Endodermal cell (in vitro differentiated cells): ENCODE results near the gene TNFSF12. TPM values are rescaled to one million over a fixed set of nuclear protein-coding genes. Genes with fewer than 3 reads are reported as not detected.

ENCODE experiments used
- DNase-seq: peaks from one replicate; pipeline ENCODE4 v3.0.0-alpha.2; 2017
- H3K27ac ChIP-seq: 2 replicates; pipeline ENCODE4 v1.5.1; 2013; ENCODE audit warnings: mild to moderate bottlenecking, low read depth, low read length, moderate library complexity
- H3K27me3 ChIP-seq: 2 replicates; pipeline ENCODE4 v1.6.1; 2013; ENCODE audit warnings: mild to moderate bottlenecking, low read length, moderate library complexity; ENCODE audit not compliant: insufficient read depth, control insufficient read depth, poor library complexity, severe bottlenecking
- H3K36me3 ChIP-seq: 2 replicates; pipeline ENCODE4 v1.7.0; 2013; ENCODE audit warnings: mild to moderate bottlenecking, low read length, moderate library complexity; ENCODE audit not compliant: control insufficient read depth, insufficient read depth
- H3K4me1 ChIP-seq: one replicate; pipeline ENCODE4 v1.7.0; 2013; ENCODE audit warnings: low read length; ENCODE audit not compliant: control insufficient read depth, insufficient read depth
- H3K4me3 ChIP-seq: 2 replicates; pipeline ENCODE4 v1.5.1; 2013; ENCODE audit warnings: mild to moderate bottlenecking, low read length, moderate library complexity
- H3K9ac ChIP-seq: 2 replicates; pipeline ENCODE4 v1.6.1; 2013; ENCODE audit warnings: mild to moderate bottlenecking, low read length, moderate library complexity; ENCODE audit not compliant: poor library complexity, severe bottlenecking; ENCODE audit errors: extremely low read depth
- H3K9me3 ChIP-seq: 2 replicates; pipeline ENCODE4 v1.6.1; 2013; ENCODE audit warnings: mild to moderate bottlenecking, low read length, moderate library complexity; ENCODE audit not compliant: control insufficient read depth
- H3K27ac Mint-ChIP-seq: 2 replicates; pipeline ENCODE4 v1.8.0; 2020; ENCODE audit warnings: mixed read lengths
- H3K27me3 Mint-ChIP-seq: 2 replicates; pipeline ENCODE4 v1.8.0; 2021; ENCODE audit warnings: mild to moderate bottlenecking, mixed read lengths; ENCODE audit not compliant: insufficient read depth
- H3K36me3 Mint-ChIP-seq: 2 replicates; pipeline ENCODE4 v1.8.0; 2020; ENCODE audit warnings: low read depth, mixed read lengths
- H3K4me1 Mint-ChIP-seq: 2 replicates; pipeline ENCODE4 v1.8.0; 2020; ENCODE audit warnings: mixed read lengths
- H3K4me3 Mint-ChIP-seq: 2 replicates; pipeline ENCODE4 v1.8.0; 2020; ENCODE audit warnings: mild to moderate bottlenecking, moderate library complexity, mixed read lengths
- H3K9me3 Mint-ChIP-seq: 2 replicates; pipeline ENCODE4 v1.8.0; 2020; ENCODE audit warnings: mild to moderate bottlenecking, mixed read lengths
- WGBS, 2 experiments: methylation state at CpG; one replicate each; pipeline versions ENCODE4 v1.1.5 to v1.1.7; 2013; ENCODE audit warnings: missing lambda C conversion rate in 2 of 2, mixed read lengths in 1 of 2; ENCODE audit not compliant: insufficient coverage in 1 of 2, insufficient read length in 1 of 2; 5-methylcytosine and 5-hydroxymethylcytosine counted together
- total RNA-seq, 2 donors: library from RNA; stranded (reverse); fragmentation: NEBNext Ultra II Directional in 1 of 2; extraction: Animal tissue kit (Norgen Biotek cat#: 25700) in 1 of 2; gene quantifications; 2 replicates in 1 of 2; 3 replicates in 1 of 2; pipeline ENCODE4 v1.2.1, GENCODE V29; 2021
- TF ChIP-seq, protein P1 (sequence below): fragments of 200-600 bp; sonication (generic); conservative IDR thresholded peaks from 2 replicates; pipeline ENCODE4 v1.5.0; 2021; ENCODE audit warnings: antibody characterized with exemption, mild to moderate bottlenecking

TNFSF12 gene
- total RNA-seq, 2 donors from 2014 or later, result 8.3 to 8.4 TPM

DNA sequence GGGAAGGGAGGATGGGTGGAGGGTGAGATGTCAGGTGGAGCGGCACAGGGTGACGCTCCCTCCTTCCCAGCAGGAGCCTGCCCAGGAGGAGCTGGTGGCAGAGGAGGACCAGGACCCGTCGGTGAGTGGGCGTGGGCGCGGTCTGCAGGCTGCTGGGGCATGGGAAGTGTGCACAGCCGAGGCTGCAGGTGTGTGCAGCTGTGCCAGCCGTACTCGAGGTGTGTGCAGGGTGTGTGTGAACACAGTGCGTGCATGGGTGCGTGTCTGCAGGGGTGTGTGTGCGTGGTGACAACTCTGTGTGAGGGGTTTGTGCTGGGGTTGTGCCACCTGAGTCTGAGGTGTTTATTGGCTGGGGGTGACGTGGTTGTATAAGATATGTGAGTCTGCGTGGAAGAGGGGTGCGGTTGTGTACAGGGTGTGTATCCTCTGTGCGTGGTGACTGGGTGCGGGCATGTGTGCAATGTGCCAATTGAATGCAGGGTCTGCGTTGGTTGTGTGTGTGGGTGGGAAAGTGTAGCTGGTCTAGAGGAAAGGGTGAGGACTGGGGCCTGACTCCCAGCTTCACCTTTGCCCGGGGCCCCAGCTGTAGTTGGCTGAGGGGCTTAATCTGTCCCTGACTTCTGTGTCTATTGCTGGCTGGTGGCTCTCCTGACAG is 670 bp downstream of the TNFSF12 start:
- no peaks in the 10 kb centered on the region for H3K36me3 Mint-ChIP-seq
- 84 to 86% methylated on average over 9 to 20 of the region's 20 CpGs for WGBS, 2 experiments
- no peaks in the 10 kb centered on the region for H3K4me1 ChIP-seq
- no peaks in the 10 kb centered on the region for H3K27me3 ChIP-seq
- no peak for DNase-seq
- no peak overlapping the region for H3K27ac ChIP-seq
- H3K4me1 Mint-ChIP-seq, result peaks cover 3% of the 10 kb centered on the region
- H3K9ac ChIP-seq, result no peak overlapping the region
- H3K27ac Mint-ChIP-seq, result no peak overlapping the region
- H3K9me3 ChIP-seq, result no peaks in the 10 kb centered on the region
- H3K9me3 Mint-ChIP-seq, result no peaks in the 10 kb centered on the region
- H3K4me3 Mint-ChIP-seq, result peak overlapping the region; percentile 69
- peaks cover 10% of the 10 kb centered on the region for H3K27me3 Mint-ChIP-seq
- no peaks in the 10 kb centered on the region for H3K36me3 ChIP-seq
- TF ChIP-seq, protein P1, sequence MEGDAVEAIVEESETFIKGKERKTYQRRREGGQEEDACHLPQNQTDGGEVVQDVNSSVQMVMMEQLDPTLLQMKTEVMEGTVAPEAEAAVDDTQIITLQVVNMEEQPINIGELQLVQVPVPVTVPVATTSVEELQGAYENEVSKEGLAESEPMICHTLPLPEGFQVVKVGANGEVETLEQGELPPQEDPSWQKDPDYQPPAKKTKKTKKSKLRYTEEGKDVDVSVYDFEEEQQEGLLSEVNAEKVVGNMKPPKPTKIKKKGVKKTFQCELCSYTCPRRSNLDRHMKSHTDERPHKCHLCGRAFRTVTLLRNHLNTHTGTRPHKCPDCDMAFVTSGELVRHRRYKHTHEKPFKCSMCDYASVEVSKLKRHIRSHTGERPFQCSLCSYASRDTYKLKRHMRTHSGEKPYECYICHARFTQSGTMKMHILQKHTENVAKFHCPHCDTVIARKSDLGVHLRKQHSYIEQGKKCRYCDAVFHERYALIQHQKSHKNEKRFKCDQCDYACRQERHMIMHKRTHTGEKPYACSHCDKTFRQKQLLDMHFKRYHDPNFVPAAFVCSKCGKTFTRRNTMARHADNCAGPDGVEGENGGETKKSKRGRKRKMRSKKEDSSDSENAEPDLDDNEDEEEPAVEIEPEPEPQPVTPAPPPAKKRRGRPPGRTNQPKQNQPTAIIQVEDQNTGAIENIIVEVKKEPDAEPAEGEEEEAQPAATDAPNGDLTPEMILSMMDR, result no peak
- no peak overlapping the region for H3K4me3 ChIP-seq

DNA sequence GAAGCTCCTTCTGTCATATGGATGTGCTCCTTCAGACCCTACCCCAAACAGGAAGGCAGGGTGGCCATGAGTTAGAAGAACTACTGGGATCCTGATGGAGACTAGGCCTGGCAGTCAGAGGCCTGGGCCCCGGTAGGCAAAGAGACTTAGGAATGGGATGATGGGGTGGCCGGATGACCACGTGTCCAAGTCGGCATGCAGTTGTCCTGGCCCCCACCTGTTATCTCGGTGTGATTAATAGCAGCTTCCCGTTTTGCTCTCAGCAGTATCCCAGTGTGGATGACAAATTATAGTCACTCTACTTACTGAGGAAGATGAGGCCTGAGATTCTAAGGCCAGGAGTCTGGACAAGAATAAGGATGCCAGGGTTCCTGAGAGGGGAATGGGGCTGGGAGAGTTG is 1.5 kb downstream of the TNFSF12 start:
- Mint-ChIP-seq H3K27me3 (peaks cover 10% of the 10 kb centered on the region), H3K27ac (no peak overlapping the region)
- 88 to 100% methylated on average over 4 to 6 of the region's 6 CpGs for WGBS, 2 experiments

DNA sequence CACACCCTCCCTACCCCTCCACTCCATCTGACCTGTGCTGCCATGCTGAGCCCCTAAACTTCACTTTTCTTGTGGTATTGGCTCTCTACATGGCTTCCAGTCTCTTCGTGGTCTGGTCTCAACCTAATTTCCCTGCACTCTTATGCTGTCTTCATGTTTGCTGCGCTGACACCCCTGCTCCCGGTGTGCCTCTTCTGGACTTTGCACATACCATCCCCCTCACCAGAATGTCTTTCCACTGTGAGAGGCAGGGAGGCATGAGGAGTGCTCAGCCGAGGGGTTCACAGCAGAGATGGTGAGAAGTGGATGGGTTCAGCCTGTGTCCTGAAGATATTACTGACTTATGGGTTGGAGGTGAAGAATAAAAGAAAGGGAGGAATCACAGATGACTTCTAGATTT is 2.5 kb downstream of the TNFSF12 start:
- no peak for DNase-seq
- H3K27ac ChIP-seq, result no peak overlapping the region
- TF ChIP-seq, protein P1, result no peak
- peaks cover 4% of the 10 kb centered on the region for H3K4me1 Mint-ChIP-seq
- 89 to 92% methylated on average over 2 to 4 of the region's 4 CpGs for WGBS, 2 experiments
- no peaks in the 10 kb centered on the region for H3K9me3 Mint-ChIP-seq
- no peaks in the 10 kb centered on the region for H3K27me3 ChIP-seq
- H3K36me3 ChIP-seq, result no peaks in the 10 kb centered on the region
- H3K9me3 ChIP-seq, result no peaks in the 10 kb centered on the region
- no peak overlapping the region for H3K9ac ChIP-seq
- no peak overlapping the region for H3K27ac Mint-ChIP-seq
- H3K27me3 Mint-ChIP-seq, result peaks cover 10% of the 10 kb centered on the region
- no peak overlapping the region for H3K4me3 ChIP-seq
- H3K4me3 Mint-ChIP-seq, result no peak overlapping the region
- no peaks in the 10 kb centered on the region for H3K36me3 Mint-ChIP-seq
- H3K4me1 ChIP-seq, result no peaks in the 10 kb centered on the region

More for the DNA sequence above, 1.5 kb downstream of the TNFSF12 start:
- Histone ChIP-seq H3K9ac (no peak overlapping the region), H3K4me3 (no peak overlapping the region), H3K9me3 (no peaks in the 10 kb centered on the region), H3K36me3 (no peaks in the 10 kb centered on the region), H3K27me3 (no peaks in the 10 kb centered on the region), H3K27ac (no peak overlapping the region), H3K4me1 (no peaks in the 10 kb centered on the region)
- H3K4me1 Mint-ChIP-seq, result peaks cover 3% of the 10 kb centered on the region
- no peak for DNase-seq
- no peak overlapping the region for H3K4me3 Mint-ChIP-seq
- H3K36me3 Mint-ChIP-seq, result no peaks in the 10 kb centered on the region
- TF ChIP-seq, protein P1, result no peak
- H3K9me3 Mint-ChIP-seq, result no peaks in the 10 kb centered on the region
